CD8-positive, alpha-beta memory T cell (primary cell): Measurements from ENCODE around the gene BOC. TPM values are rescaled to one million over a fixed set of nuclear protein-coding genes. Genes with fewer than 3 reads are reported as not detected.

Experiments
- CTCF ChIA-PET: fragments of 350-600 bp; sonication (Branson Sonifier 250); formaldehyde crosslinking; loops from one replicate; lab custom pipeline; 2021; ENCODE audit warnings: antibody characterized with exemption; lab: Charles Lee
- POLR2A ChIA-PET: fragments of 350-600 bp; sonication (Branson Sonifier 250); formaldehyde crosslinking; loops from one replicate; lab custom pipeline; 2021; ENCODE audit warnings: antibody characterized with exemption; lab: Charles Lee
- DNase-seq, 5 donors: peaks; one replicate each; pipeline versions ENCODE4 v3.0.0 to v3.0.0-alpha.2; 2020 to 2022; ENCODE audit warnings: mixed read lengths in 1 of 5
- H3K27ac ChIP-seq: one replicate; pipeline ENCODE4 v1.7.0; 2013; ENCODE audit warnings: low read depth, mild to moderate bottlenecking, low read length, moderate library complexity
- H3K27me3 ChIP-seq: 2 replicates; pipeline ENCODE4 v1.7.0; 2013; ENCODE audit warnings: low read length, mild to moderate bottlenecking; ENCODE audit not compliant: insufficient read depth, poor library complexity, severe bottlenecking
- H3K36me3 ChIP-seq: 2 replicates; pipeline ENCODE4 v1.7.0; 2013; ENCODE audit warnings: mild to moderate bottlenecking, low read length, moderate library complexity; ENCODE audit not compliant: insufficient read depth
- H3K4me1 ChIP-seq: 2 replicates; pipeline ENCODE4 v1.7.0; 2013; ENCODE audit warnings: mild to moderate bottlenecking, low read length, moderate library complexity; ENCODE audit not compliant: insufficient read depth
- H3K4me3 ChIP-seq: 2 replicates; pipeline ENCODE4 v1.7.0; 2013; ENCODE audit warnings: mild to moderate bottlenecking, low read length
- H3K9me3 ChIP-seq: 2 replicates; pipeline ENCODE4 v1.7.0; 2013; ENCODE audit warnings: mild to moderate bottlenecking, low read length
- H3K27ac Mint-ChIP-seq, 8 donors: one replicate each; pipeline ENCODE4 v1.8.0; 2020 to 2021; ENCODE audit warnings: mixed read lengths in 8 of 8, mild to moderate bottlenecking in 6 of 8, inconsistent platforms in 3 of 8, moderate library complexity in 3 of 8
- H3K27me3 Mint-ChIP-seq, 2 donors: one replicate each; pipeline ENCODE4 v1.8.0; 2020 to 2021; ENCODE audit warnings: mixed read lengths in 2 of 2, mild to moderate bottlenecking in 1 of 2, moderate library complexity in 1 of 2
- H3K36me3 Mint-ChIP-seq, 3 donors: one replicate each; pipeline ENCODE4 v1.8.0; 2020 to 2021; ENCODE audit warnings: mixed read lengths in 3 of 3, inconsistent platforms in 1 of 3, mild to moderate bottlenecking in 1 of 3
- H3K4me1 Mint-ChIP-seq, 3 donors: one replicate each; pipeline ENCODE4 v1.8.0; 2020 to 2021; ENCODE audit warnings: mixed read lengths in 3 of 3, inconsistent platforms in 1 of 3, mild to moderate bottlenecking in 1 of 3
- H3K4me3 Mint-ChIP-seq, 7 donors: one replicate each; pipeline ENCODE4 v1.8.0; 2020 to 2021; ENCODE audit warnings: mixed read lengths in 7 of 7, mild to moderate bottlenecking in 6 of 7, moderate library complexity in 4 of 7, inconsistent platforms in 2 of 7
- H3K9me3 Mint-ChIP-seq, 5 donors: one replicate each; pipeline ENCODE4 v1.8.0; 2020 to 2022; ENCODE audit warnings: mixed read lengths in 5 of 5, mild to moderate bottlenecking in 3 of 5, moderate library complexity in 2 of 5, inconsistent platforms in 1 of 5
- polyA plus RNA-seq: library from polyadenylated mRNA; unstranded; fragments of 300-500 nt; fragmentation: Illumina TruSeq; gene quantifications from one replicate; pipeline ENCODE4 v1.2.3, GENCODE V29; 2021
- total RNA-seq, 2 experiments: library from RNA; stranded (reverse); gene quantifications; one replicate each; pipeline ENCODE4 v1.2.3, GENCODE V29; 2021

The BOC gene
- total and polyA plus RNA-seq, 3 experiments from 2014 or later: not detected

DNA sequence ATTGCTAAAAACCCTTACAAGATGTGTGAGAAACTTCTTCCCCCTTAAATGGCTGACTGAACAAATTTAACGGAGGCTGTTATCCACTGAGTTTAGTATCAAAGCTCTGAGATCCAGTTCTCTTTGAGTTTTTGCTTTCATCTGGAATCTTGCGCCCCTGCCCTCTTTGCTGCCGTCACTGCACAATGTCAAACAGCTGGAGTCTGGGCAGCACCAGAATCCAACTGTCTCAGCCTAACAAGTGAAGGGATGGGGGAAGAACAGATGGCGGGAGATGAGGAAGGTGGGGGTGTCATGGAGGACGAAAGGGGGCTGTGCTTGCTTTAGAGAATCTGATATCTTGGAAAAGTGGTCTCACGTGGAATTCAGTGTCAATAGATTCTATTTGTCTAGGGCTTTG lies 7.0 kb upstream of the BOC start:
- Histone ChIP-seq H3K27ac (no peak overlapping the region), H3K9me3 (no peaks in the 10 kb centered on the region), H3K27me3 (no peaks in the 10 kb centered on the region), H3K4me3 (no peak overlapping the region), H3K36me3 (no peaks in the 10 kb centered on the region), H3K4me1 (no peaks in the 10 kb centered on the region)
- peaks cover 0 to 2% (median 0%) of the 10 kb centered on the region in 3 donors for H3K36me3 Mint-ChIP-seq
- DNase-seq: no peak
- no peak overlapping the region for H3K4me3 Mint-ChIP-seq
- no peak overlapping the region for H3K27ac Mint-ChIP-seq
- ChIA-PET CTCF (no interaction called here), POLR2A (no interaction called here)
- H3K4me1 Mint-ChIP-seq: no peaks in the 10 kb centered on the region
- peaks cover 0 to 1% (median 0%) of the 10 kb centered on the region in 5 donors for H3K9me3 Mint-ChIP-seq
- peaks cover 12 to 50% of the 10 kb centered on the region in 2 donors for H3K27me3 Mint-ChIP-seq

GRCh38 chr3:113205481-113205880 lies 5.9 kb upstream of the BOC start:
- Histone ChIP-seq H3K4me3 (no peak overlapping the region), H3K4me1 (no peaks in the 10 kb centered on the region), H3K9me3 (no peaks in the 10 kb centered on the region), H3K27me3 (no peaks in the 10 kb centered on the region), H3K27ac (no peak overlapping the region), H3K36me3 (no peaks in the 10 kb centered on the region)
- H3K4me3 Mint-ChIP-seq: no peak overlapping the region
- DNase-seq: no peak
- no peak overlapping the region for H3K27ac Mint-ChIP-seq
- H3K4me1 Mint-ChIP-seq: no peaks in the 10 kb centered on the region
- H3K27me3 Mint-ChIP-seq: peaks cover 19 to 57% of the 10 kb centered on the region in 2 donors
- H3K36me3 Mint-ChIP-seq: peaks cover 0 to 2% (median 0%) of the 10 kb centered on the region in 3 donors
- POLR2A ChIA-PET: no interaction called here
- H3K9me3 Mint-ChIP-seq: peaks cover 0 to 1% (median 0%) of the 10 kb centered on the region in 5 donors
- CTCF ChIA-PET: no interaction called here

GRCh38 chr3:113210604-113211329 lies 590 bp upstream of the BOC start:
- no peak overlapping the region for H3K4me3 ChIP-seq
- H3K36me3 ChIP-seq: no peaks in the 10 kb centered on the region
- ChIA-PET POLR2A (no interaction called here), CTCF (no interaction called here)
- no peak for DNase-seq
- no peak overlapping the region for H3K27ac ChIP-seq
- peaks cover 10 to 18% (median 18%) of the 10 kb centered on the region in 3 donors for H3K4me1 Mint-ChIP-seq
- peaks cover 0 to 2% (median 0%) of the 10 kb centered on the region in 3 donors for H3K36me3 Mint-ChIP-seq
- H3K4me3 Mint-ChIP-seq: peak overlapping the region in 5 of 7 donors; percentile 47 to 86 (median 64)
- no peaks in the 10 kb centered on the region for H3K9me3 Mint-ChIP-seq
- no peak overlapping the region for H3K27ac Mint-ChIP-seq
- H3K9me3 ChIP-seq: no peaks in the 10 kb centered on the region
- H3K27me3 ChIP-seq: peaks cover 7% of the 10 kb centered on the region
- peaks cover 34 to 81% of the 10 kb centered on the region in 2 donors for H3K27me3 Mint-ChIP-seq
- H3K4me1 ChIP-seq: no peaks in the 10 kb centered on the region

DNA sequence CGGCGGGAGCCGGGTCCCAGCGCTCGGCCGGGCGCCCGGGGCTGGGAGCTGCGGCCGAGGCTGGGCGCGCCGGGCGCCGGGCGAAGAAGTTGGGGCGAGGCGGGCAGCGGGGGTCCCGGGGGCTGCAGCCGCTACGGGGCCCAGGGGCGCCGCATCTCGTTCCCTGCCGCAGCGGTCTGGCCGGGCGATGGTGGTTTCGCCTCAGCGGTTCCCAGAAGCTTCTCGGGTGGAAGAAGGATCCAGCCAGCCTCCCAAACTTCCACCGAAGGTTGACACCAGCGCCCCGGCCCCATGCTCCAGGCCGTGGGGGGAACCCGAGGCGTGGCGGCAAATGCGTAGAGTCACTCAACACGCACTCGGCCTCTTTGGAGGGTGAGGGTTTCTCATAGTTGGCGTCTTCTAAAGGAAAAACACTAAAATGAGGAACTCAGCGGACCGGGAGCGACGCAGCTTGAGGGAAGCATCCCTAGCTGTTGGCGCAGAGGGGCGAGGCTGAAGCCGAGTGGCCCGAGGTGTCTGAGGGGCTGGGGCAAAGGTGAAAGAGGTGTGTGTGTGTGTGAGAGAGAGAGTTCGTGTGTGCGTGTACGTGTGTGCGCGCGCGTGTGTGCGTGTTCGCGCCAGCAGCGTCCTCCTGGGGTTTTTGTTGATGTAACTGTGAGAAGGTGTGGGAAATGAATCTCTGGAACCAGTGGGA lies 940 bp downstream of the BOC start:
- Mint-ChIP-seq H3K9me3 (no peaks in the 10 kb centered on the region), H3K36me3 (peaks cover 0 to 2% (median 0%) of the 10 kb centered on the region in 3 donors), H3K4me1 (peaks cover 10 to 18% (median 18%) of the 10 kb centered on the region in 3 donors), H3K27me3 (peaks cover 37 to 79% of the 10 kb centered on the region in 2 donors), H3K4me3 (peak overlapping the region in 6 of 7 donors; percentile 1 to 83 (median 13)), H3K27ac (peak overlapping the region in 1 of 8 donors; percentile 63)
- H3K9me3 ChIP-seq: no peaks in the 10 kb centered on the region
- H3K4me3 ChIP-seq: no peak overlapping the region
- POLR2A ChIA-PET: no interaction called here
- no peak for DNase-seq
- H3K36me3 ChIP-seq: no peaks in the 10 kb centered on the region
- CTCF ChIA-PET: no interaction called here
- peaks cover 7% of the 10 kb centered on the region for H3K27me3 ChIP-seq
- H3K27ac ChIP-seq: no peak overlapping the region
- no peaks in the 10 kb centered on the region for H3K4me1 ChIP-seq

- peaks cover 0 to 2% (median 0%) of the 10 kb centered on the region in 5 donors for H3K9me3 Mint-ChIP-seq
- no peak overlapping the region for H3K27ac ChIP-seq
- H3K4me3 ChIP-seq: no peak overlapping the region
- H3K36me3 ChIP-seq: no peaks in the 10 kb centered on the region
- ChIA-PET CTCF (no interaction called here), POLR2A (no interaction called here)
- no peaks in the 10 kb centered on the region for H3K4me1 ChIP-seq
- H3K27me3 ChIP-seq: peaks cover 7% of the 10 kb centered on the region
- no peak for DNase-seq
- peaks cover 0 to 2% (median 0%) of the 10 kb centered on the region in 3 donors for H3K36me3 Mint-ChIP-seq
- H3K4me3 Mint-ChIP-seq: peak overlapping the region in 4 of 7 donors; percentile 11 to 48 (median 22)
- H3K27ac Mint-ChIP-seq: no peak overlapping the region
- H3K27me3 Mint-ChIP-seq: peaks cover 37 to 75% of the 10 kb centered on the region in 2 donors
- H3K4me1 Mint-ChIP-seq: peaks cover 10 to 18% (median 18%) of the 10 kb centered on the region in 3 donors
- H3K9me3 ChIP-seq: no peaks in the 10 kb centered on the region
Measured at GRCh38 chr3:113212844-113213375, 1.6 kb downstream of the BOC start.

GRCh38 chr3:113213896-113214587 lies 2.7 kb downstream of the BOC start:
- H3K4me1 ChIP-seq: no peaks in the 10 kb centered on the region
- H3K9me3 Mint-ChIP-seq: peaks cover 0 to 2% (median 0%) of the 10 kb centered on the region in 5 donors
- H3K9me3 ChIP-seq: no peaks in the 10 kb centered on the region
- no peaks in the 10 kb centered on the region for H3K36me3 ChIP-seq
- DNase-seq: no peak
- H3K4me1 Mint-ChIP-seq: peaks cover 10 to 18% (median 18%) of the 10 kb centered on the region in 3 donors
- no peak overlapping the region for H3K27ac Mint-ChIP-seq
- no peak overlapping the region for H3K4me3 ChIP-seq
- peaks cover 33 to 74% of the 10 kb centered on the region in 2 donors for H3K27me3 Mint-ChIP-seq
- H3K4me3 Mint-ChIP-seq: peak overlapping the region in 1 of 7 donors; percentile 5
- peaks cover 7% of the 10 kb centered on the region for H3K27me3 ChIP-seq
- no peak overlapping the region for H3K27ac ChIP-seq
- ChIA-PET CTCF (no interaction called here), POLR2A (no interaction called here)
- H3K36me3 Mint-ChIP-seq: peaks cover 0 to 2% (median 0%) of the 10 kb centered on the region in 3 donors

DNA sequence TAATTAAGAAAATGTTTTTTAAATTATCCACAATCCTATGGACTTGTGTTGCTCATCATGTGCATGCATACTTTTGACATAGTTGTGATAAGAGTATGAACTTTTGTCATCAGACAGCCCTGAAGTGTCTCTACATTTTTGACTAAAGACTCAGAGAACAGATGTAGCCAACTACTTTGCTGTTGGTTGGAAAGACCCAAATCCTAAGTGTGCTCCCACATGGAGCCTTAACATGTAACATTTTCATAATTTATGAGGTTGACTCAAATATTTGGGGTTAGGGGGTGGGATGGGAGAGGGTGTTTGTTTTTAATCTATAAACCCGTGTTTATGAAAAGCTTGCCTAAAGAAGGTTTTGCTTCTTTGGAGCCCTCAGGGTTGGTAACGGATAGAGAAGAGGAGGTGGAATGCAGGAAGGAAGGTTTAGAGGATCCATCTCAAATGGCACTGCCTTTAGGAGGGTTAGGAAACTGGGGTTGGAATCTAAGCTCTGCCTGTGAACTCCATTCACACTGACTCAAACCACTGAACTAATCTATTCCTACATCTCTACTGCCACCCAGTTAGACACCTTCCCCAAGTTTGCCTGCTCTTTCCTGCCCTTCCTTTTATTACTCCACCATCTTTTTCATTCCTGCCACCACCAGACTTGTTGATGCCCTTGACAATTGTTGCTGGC lies 3.7 kb downstream of the BOC start:
- POLR2A ChIA-PET: no interaction called here

More for the DNA sequence above, 3.7 kb downstream of the BOC start:
- Histone ChIP-seq H3K27me3 (peaks cover 7% of the 10 kb centered on the region), H3K4me1 (no peaks in the 10 kb centered on the region), H3K4me3 (no peak overlapping the region), H3K27ac (no peak overlapping the region), H3K36me3 (no peaks in the 10 kb centered on the region), H3K9me3 (no peaks in the 10 kb centered on the region)
- Mint-ChIP-seq H3K27me3 (peaks cover 26 to 74% of the 10 kb centered on the region in 2 donors), H3K9me3 (peaks cover 0 to 2% (median 0%) of the 10 kb centered on the region in 5 donors), H3K36me3 (peaks cover 0 to 2% (median 0%) of the 10 kb centered on the region in 3 donors), H3K4me3 (no peak overlapping the region), H3K4me1 (peaks cover 10 to 18% (median 18%) of the 10 kb centered on the region in 3 donors), H3K27ac (no peak overlapping the region)
- CTCF ChIA-PET: no interaction called here
- DNase-seq: no peak
